ENCODE results near the gene FAM222A.

- no peak for TF ChIP-seq CTCF (IDR thresholded peaks at IDR 0.05)
- no peak for TF ChIP-seq POLR2A (IDR thresholded peaks at IDR 0.05)
These were observed 33.9 kb upstream of the FAM222A start for GRCh38 chr12:109679501-109680263.

Measured in right lobe of liver (tissue), 4 donors.